HG02884 (cell line): ENCODE results near the gene AARS2.

Source experiments
- ATAC-seq: cut with Tn5 transposase; IDR thresholded peaks from one replicate; pipeline ENCODE4 v1.9.1; 2021; ENCODE audit warnings: mild to moderate bottlenecking, moderate library complexity; ENCODE audit not compliant: unreplicated experiment

AARS2 gene

GRCh38 chr6:44264154-44265006 is 48.8 kb downstream of the AARS2 start:
- no peak for ATAC-seq

GRCh38 chr6:44263354-44264100 is 49.6 kb downstream of the AARS2 start:
- no peak for ATAC-seq

GRCh38 chr6:44262467-44263353 is 50.4 kb downstream of the AARS2 start:
- no peak for ATAC-seq

- ATAC-seq, result no peak
Measured at GRCh38 chr6:44261581-44261980, 51.6 kb downstream of the AARS2 start.

GRCh38 chr6:44260451-44261297 is 52.5 kb downstream of the AARS2 start:
- ATAC-seq, result no peak

- no peak for ATAC-seq
Measured at GRCh38 chr6:44260011-44260410, 53.1 kb downstream of the AARS2 start.

- ATAC-seq, result no peak
Measured at GRCh38 chr6:44258921-44259320, 54.2 kb downstream of the AARS2 start.

GRCh38 chr6:44258325-44258863 is 54.8 kb downstream of the AARS2 start:
- no peak for ATAC-seq

GRCh38 chr6:44257753-44258324 is 55.3 kb downstream of the AARS2 start:
- peak; percentile 13 for ATAC-seq

- ATAC-seq, result peak; percentile 48
Measured at GRCh38 chr6:44257025-44257752, 56.0 kb downstream of the AARS2 start, which contains the start of gene SLC35B2. SLC35B2 (minus strand) TSS chr6:44257528; CDS start chr6:44257410, 118 bp downstream.

GRCh38 chr6:44256775-44257024 is 56.4 kb downstream of the AARS2 start:
- ATAC-seq, result no peak

GRCh38 chr6:44255871-44256774 is 57.0 kb downstream of the AARS2 start:
- ATAC-seq, result no peak

- no peak for ATAC-seq
Measured at GRCh38 chr6:44255105-44255808, 57.9 kb downstream of the AARS2 start.

GRCh38 chr6:44254191-44255104 is 58.7 kb downstream of the AARS2 start:
- ATAC-seq, result no peak

- no peak for ATAC-seq
Measured at GRCh38 chr6:44253307-44254101, 59.6 kb downstream of the AARS2 start.
